HG03469 (cell line): Measurements from ENCODE around the gene AUTS2.
A peak's percentile ranks its signal among the peaks of the same experiment; 100 is the strongest.
"Not testable (repeated sequence)": the region's sequence is repeated elsewhere in the genome, so short reads cannot be mapped to it uniquely, and the experiment has no call there.

Source experiments
- ATAC-seq: cut with Tn5 transposase; IDR thresholded peaks from one replicate; pipeline ENCODE4 v1.9.1; 2021; ENCODE audit warnings: mild to moderate bottlenecking, moderate library complexity, moderate number of reproducible peaks; ENCODE audit not compliant: unreplicated experiment

The AUTS2 gene

DNA sequence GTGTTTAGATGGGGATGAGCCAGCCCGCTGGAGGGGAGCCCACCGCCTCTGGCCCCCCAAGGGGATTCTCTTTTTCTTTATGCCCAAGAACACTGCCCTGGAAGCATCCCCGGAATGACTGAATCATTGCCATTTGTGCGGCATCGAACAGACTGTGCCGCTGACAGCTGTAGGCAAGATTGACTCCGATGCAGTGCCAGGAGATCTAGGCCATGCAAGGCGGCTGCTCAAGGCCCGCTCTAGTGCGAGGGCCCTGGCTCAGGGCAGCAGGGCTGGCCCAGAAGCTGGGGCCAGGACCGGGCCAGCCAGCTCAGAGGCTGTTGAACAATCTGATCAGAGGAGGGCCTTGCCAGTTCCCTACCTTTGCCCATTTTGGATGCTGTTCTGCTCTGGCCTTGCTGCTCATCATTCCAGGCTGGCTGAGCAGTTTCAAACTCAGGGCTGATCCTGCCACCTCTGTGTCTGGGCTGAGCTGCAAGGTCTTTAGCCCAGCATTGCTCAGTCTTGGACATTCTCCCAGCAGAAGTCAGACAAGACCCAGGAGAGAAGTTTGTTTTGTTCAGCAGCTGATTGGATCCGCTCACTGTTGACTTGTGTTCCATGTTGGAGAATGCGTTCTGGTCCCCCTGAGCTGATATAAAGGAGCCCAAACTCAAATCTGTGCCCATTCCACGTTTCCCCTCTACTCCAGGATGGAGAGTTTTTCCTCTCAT is 1048.4 kb downstream of the AUTS2 start:
- no peak for ATAC-seq

GRCh38 chr7:70647801-70648498 is 1049.7 kb downstream of the AUTS2 start:
- ATAC-seq, result peak; percentile 91

DNA sequence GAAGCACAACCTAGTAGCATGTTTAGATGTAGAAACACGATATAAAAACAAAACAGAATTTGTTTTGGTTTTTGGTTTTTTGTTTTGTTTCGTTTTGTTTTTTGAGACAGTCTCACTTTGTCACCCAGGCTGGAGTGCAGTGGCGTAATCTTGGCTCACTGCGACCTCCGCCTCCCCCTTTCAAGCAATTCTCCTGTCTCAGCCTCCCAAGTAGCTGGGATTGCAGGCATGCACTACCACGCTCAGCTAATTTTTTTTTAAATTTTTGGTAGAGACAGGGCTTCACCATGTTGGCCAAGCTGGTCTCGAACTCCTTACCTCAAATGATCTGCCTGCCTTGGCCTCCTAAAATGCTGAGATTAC is 1050.2 kb downstream of the AUTS2 start:
- not testable (repeated sequence) for ATAC-seq

- no peak for ATAC-seq
Observed at GRCh38 chr7:70649323-70649722, 1051.0 kb downstream of the AUTS2 start.

DNA sequence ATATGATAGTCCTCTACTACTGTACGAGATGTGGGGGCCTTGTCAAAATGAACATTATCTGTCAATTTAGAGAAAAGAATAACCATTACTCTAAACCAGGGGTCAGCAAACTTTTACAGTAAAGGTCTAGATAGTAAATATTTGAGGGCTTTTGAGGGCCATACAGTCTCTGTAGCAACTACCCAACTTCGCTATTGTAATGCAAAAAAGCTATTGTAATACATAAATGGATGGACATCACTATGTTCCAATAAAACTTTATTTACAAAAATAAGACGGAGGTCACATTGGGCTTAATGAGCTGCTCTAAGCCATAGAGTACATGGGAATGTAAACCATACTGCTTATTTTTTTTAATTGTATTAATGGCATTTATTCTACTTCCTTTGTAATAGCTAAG is 1055.9 kb downstream of the AUTS2 start:
- no peak for ATAC-seq

- no peak for ATAC-seq
Observed at GRCh38 chr7:70654979-70655378, 1056.7 kb downstream of the AUTS2 start.

GRCh38 chr7:70655694-70656093 is 1057.4 kb downstream of the AUTS2 start:
- ATAC-seq, result no peak

- ATAC-seq, result no peak
Observed at GRCh38 chr7:70657571-70657970, 1059.3 kb downstream of the AUTS2 start.

GRCh38 chr7:70657989-70658632 is 1059.8 kb downstream of the AUTS2 start:
- ATAC-seq, result no peak

DNA sequence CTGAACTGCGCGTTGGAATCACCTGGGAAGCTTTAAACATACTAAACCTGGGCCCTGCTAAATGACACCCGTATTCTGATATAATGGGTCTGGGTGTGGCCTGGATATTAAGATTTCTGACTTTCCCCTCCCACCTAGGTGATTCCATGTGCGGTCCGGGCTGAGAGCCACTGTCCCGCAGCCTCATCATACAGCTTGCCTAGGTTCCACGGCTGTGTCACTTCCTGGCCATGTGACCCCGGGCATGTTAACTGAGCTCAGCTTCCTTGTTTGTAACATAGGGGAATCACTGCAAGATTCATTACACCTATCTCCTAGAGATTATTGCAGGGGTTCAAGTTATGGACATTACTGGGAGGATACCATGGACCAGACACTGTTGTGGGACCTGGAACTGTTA is 1061.0 kb downstream of the AUTS2 start:
- ATAC-seq, result no peak

- no peak for ATAC-seq
Observed at GRCh38 chr7:70660154-70660818, 1062.0 kb downstream of the AUTS2 start.

DNA sequence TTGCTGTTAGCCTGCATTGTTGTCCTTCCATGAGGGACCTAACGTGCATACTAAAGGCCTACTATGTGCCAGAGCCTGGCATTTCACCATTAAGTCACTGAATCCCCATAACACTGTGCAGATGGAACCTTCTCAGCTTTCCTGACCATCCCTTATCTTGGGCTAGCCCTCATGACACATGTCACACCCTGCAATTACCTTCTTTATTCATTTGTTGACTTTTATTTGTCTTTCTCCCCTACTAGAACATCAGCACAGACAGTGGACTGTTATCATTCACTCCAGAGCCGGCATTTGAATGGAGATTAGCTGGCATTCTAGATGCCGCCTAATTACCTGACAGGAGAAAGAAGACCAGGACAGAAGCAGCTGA is 1062.5 kb downstream of the AUTS2 start:
- no peak for ATAC-seq

- no peak for ATAC-seq
Observed at GRCh38 chr7:70663680-70664079, 1065.4 kb downstream of the AUTS2 start.

GRCh38 chr7:70665997-70666396 is 1067.7 kb downstream of the AUTS2 start:
- no peak for ATAC-seq

DNA sequence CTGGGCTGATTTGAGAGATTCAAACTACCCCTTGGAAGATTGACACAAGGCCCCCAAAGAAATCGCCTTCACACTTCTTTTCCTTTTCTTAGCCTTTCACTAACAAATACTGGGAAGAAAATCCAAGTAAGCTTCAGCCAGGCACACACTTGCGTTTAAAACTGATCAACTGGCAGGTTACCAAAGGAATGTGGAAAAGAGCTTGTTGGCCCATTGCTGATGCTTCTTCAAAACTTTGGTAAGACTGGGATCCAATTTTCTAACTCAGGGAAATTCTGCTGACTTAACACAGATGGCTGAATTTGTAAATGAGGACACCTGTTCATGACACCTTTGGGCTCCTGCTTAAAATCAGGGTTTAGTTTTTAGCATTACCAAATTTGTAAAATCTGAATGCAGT is 1069.1 kb downstream of the AUTS2 start:
- no peak for ATAC-seq

DNA sequence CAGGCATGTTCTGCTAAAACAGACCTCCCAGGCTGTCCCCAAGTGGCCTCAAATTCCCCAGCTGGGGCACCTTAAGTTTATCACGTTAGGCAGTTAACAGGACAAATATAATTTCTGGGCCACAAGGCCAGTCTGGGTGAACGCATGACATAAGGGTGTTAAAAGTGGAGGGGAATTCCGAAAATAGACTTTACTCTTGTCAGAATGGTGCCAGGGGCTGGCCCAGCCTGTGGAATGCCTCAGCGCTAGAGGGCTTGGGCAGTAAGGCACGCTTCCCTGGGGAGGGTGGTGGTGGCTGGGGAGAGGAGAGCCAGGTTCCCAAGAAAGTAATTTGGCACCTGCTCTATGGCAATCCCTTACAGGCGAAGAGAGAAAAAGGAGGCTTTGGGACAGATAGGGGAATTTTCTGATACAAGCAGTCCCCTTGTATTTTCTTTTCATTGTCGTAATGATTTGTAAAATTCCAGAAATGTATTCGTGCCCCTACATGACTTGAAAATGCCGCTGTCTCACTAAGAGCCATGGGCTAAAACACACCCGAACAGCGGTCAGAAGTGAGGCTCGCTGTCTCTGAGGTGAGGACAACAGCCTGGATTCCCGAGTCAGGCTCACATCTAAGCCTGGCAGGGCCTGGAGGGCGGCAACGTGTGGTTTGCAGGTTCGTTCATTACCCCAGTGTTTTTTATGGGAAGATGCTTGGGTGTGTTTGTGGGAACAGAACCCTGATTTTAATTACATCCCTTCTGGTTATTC is 1070.5 kb downstream of the AUTS2 start:
- no peak for ATAC-seq

- ATAC-seq, result no peak
Observed at GRCh38 chr7:70669854-70670253, 1071.6 kb downstream of the AUTS2 start.

GRCh38 chr7:70670288-70670687 is 1072.0 kb downstream of the AUTS2 start:
- no peak for ATAC-seq

DNA sequence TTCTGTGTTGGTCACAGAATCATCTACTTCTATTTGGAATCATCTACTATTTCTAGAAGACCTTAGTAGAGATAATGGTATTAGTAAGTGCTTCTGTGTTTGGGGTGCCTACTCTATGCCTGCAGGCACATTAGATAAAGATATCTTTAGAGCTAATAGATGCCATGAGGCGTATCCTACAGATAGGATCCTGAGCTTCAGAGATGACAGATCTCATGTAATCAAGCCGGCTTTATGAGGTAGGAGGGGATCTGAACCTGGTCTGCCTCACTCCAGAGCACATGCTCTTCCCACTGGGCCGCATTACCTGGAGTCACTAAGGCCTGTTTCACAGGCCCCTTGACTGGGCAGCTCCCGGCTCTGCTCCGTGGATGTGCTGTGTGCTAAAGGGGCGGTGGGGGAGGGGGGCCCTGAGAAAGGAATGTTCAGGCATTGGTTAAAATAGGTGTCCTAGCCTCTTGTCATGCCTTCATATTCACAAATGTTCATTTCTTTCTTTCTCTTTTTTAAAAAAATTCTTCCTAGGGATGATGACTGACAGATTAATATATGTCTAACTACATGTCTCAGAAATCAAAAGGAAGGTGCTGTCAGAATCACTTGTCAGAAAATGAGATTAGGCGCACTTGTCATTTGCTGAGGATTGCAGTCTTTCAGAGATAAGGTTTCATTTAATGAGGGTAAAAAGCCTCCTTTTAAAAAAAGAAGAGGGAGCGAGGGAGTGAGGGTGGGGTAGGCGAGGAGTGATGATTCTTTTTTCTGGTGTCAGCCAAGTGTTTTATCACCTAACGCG is 1075.7 kb downstream of the AUTS2 start:
- ATAC-seq, result no peak

GRCh38 chr7:70674571-70675010 is 1076.3 kb downstream of the AUTS2 start:
- no peak for ATAC-seq
